GM23338 (cell line): ENCODE measurements around the gene TESMIN. TPM values are rescaled to one million over a fixed set of nuclear protein-coding genes. Genes with fewer than 3 reads are reported as not detected.

ENCODE experiments used
- ATAC-seq: fragments of 200-7000 bp; cut with Tn5 transposase; 3 replicates; pipeline ENCODE4 v1.9.1; 2020
- DNase-seq: peaks from one replicate; pipeline ENCODE4 v3.0.0-alpha.2; 2015; ENCODE audit warnings: low spot score
- H2AFZ ChIP-seq: fragments of 200-600 bp; sonication (generic); 2 replicates; pipeline ENCODE4 v1.8.0; 2016; ENCODE audit warnings: antibody characterized with exemption, mild to moderate bottlenecking, moderate library complexity
- H3F3A ChIP-seq: fragments of 200-600 bp; sonication (generic); replicated peaks from 2 replicates; pipeline ENCODE4 v1.8.0; 2017; ENCODE audit warnings: antibody characterized with exemption, mixed run types, low read depth
- H3K27ac ChIP-seq: fragments of 200-600 bp; sonication (generic); 2 replicates; pipeline ENCODE4 v1.6.1; 2016; ENCODE audit warnings: low read depth
- H3K27me3 ChIP-seq: fragments of 200-600 bp; sonication (generic); 2 replicates; pipeline ENCODE4 v1.8.0; 2016; ENCODE audit warnings: mild to moderate bottlenecking, mixed run types, moderate library complexity; ENCODE audit not compliant: insufficient read depth
- H3K36me3 ChIP-seq: fragments of 200-600 bp; sonication (generic); 2 replicates; pipeline ENCODE4 v1.8.0; 2016; ENCODE audit warnings: mild to moderate bottlenecking; ENCODE audit not compliant: insufficient read depth
- H3K4me1 ChIP-seq: fragments of 200-600 bp; sonication (generic); 2 replicates; pipeline ENCODE4 v1.8.0; 2016; ENCODE audit warnings: mild to moderate bottlenecking, moderate library complexity; ENCODE audit not compliant: insufficient read depth
- H3K4me2 ChIP-seq: fragments of 200-600 bp; sonication (generic); 2 replicates; pipeline ENCODE4 v1.7.1; 2017; ENCODE audit warnings: mixed run types
- H3K4me3 ChIP-seq: fragments of 200-600 bp; sonication (generic); 2 replicates; pipeline ENCODE4 v1.6.1; 2016; ENCODE audit warnings: mixed run types
- H3K79me2 ChIP-seq: fragments of 200-600 bp; sonication (generic); replicated peaks from 2 replicates; pipeline ENCODE4 v1.8.0; 2017; ENCODE audit warnings: mild to moderate bottlenecking; ENCODE audit not compliant: insufficient read depth
- H3K9me2 ChIP-seq: fragments of 200-600 bp; sonication (generic); 2 replicates; pipeline ENCODE4 v1.8.0; 2017; ENCODE audit not compliant: insufficient read depth
- H4K20me1 ChIP-seq: fragments of 200-600 bp; sonication (generic); replicated peaks from 2 replicates; pipeline ENCODE4 v1.8.0; 2017; ENCODE audit warnings: mild to moderate bottlenecking; ENCODE audit not compliant: insufficient read depth
- H3K27ac Mint-ChIP-seq: 2 replicates; pipeline ENCODE4 v1.8.0; 2020; ENCODE audit warnings: inconsistent platforms, mild to moderate bottlenecking, moderate library complexity, mixed read lengths
- H3K27me3 Mint-ChIP-seq: 3 replicates; pipeline ENCODE4 v1.8.0; 2022; ENCODE audit warnings: low read depth, mild to moderate bottlenecking, moderate library complexity, mixed read lengths, inconsistent platforms; ENCODE audit not compliant: insufficient read depth, poor library complexity
- H3K36me3 Mint-ChIP-seq: 3 replicates; pipeline ENCODE4 v1.8.0; 2021; ENCODE audit warnings: low read depth, mild to moderate bottlenecking, inconsistent platforms, moderate library complexity, mixed read lengths
- H3K4me1 Mint-ChIP-seq: 3 replicates; pipeline ENCODE4 v1.8.0; 2020; ENCODE audit warnings: mild to moderate bottlenecking, inconsistent platforms, mixed read lengths
- H3K4me3 Mint-ChIP-seq: 3 replicates; pipeline ENCODE4 v1.8.0; 2021; ENCODE audit warnings: moderate library complexity, mild to moderate bottlenecking, inconsistent platforms, mixed read lengths
- H3K9me3 Mint-ChIP-seq: 3 replicates; pipeline ENCODE4 v1.8.0; 2020; ENCODE audit warnings: moderate library complexity, mild to moderate bottlenecking, inconsistent platforms, mixed read lengths
- CREB1 ChIP-seq: fragments of 250-450 bp; sonication (Bioruptor Pico); IDR thresholded peaks from 2 replicates; pipeline ENCODE4 v1.5.0; 2020; ENCODE audit warnings: low read depth, mild to moderate bottlenecking, moderate library complexity
- EZH2 ChIP-seq: fragments of 200-600 bp; sonication (generic); IDR thresholded peaks from one replicate; pipeline ENCODE4 v1.8.0; 2017; ENCODE audit warnings: antibody characterized with exemption, mild to moderate bottlenecking, low read depth; ENCODE audit not compliant: unreplicated experiment
- ZNF114 ChIP-seq: fragments of 250-450 bp; sonication (Bioruptor Pico); IDR thresholded peaks from 2 replicates; pipeline ENCODE4 v1.5.0; 2020; ENCODE audit warnings: mild to moderate bottlenecking, moderate library complexity
- ZNF331 ChIP-seq: fragments of 250-450 bp; sonication (Bioruptor Pico); IDR thresholded peaks from 2 replicates; pipeline ENCODE4 v1.5.0; 2020; ENCODE audit warnings: low read depth, mild to moderate bottlenecking, moderate library complexity
- ZNF462 ChIP-seq: fragments of 250-450 bp; sonication (Bioruptor Pico); IDR thresholded peaks from 2 replicates; pipeline ENCODE4 v1.5.0; 2020; ENCODE audit warnings: mild to moderate bottlenecking, moderate library complexity
- polyA plus RNA-seq: library from polyadenylated mRNA; unstranded; fragments of >200 nt; fragmentation: Nextera tagmentation; extraction: Ambion mirVana; gene quantifications from 2 replicates; pipeline ENCODE4 v1.2.1, GENCODE V29; 2016
- total RNA-seq: library from RNA; depleted of rRNA; stranded (reverse); fragments of >200 nt; shearing (Covaris generic); gene quantifications from 2 replicates; pipeline ENCODE4 v1.2.3, GENCODE V29; 2014

TESMIN gene
- total and polyA plus RNA-seq, 2 experiments from 2014 or later: 54.5 to 64.6 TPM

- peak overlapping the region; percentile 86; the same call in 1 of the 3 replicates for H3K4me3 Mint-ChIP-seq
- H3K9me3 Mint-ChIP-seq: peaks cover 3% of the 10 kb centered on the region; the same call in 2 of the 3 replicates
Measured at GRCh38 chr11:68751004-68751325, 355 bp downstream of the TESMIN start.

More at GRCh38 chr11:68751004-68751325, 355 bp downstream of the TESMIN start:
- peak overlapping the region; percentile 68 for H3K4me3 ChIP-seq
- peaks cover 4% of the 10 kb centered on the region; the same call in 1 of the 2 replicates for H3F3A ChIP-seq
- H3K9me2 ChIP-seq: no peaks in the 10 kb centered on the region
- peaks cover 13% of the 10 kb centered on the region for H3K27me3 Mint-ChIP-seq
- H3K4me1 Mint-ChIP-seq: peaks cover 49% of the 10 kb centered on the region
- H3K36me3 Mint-ChIP-seq: peaks cover 33% of the 10 kb centered on the region
- H3K79me2 ChIP-seq: peaks cover 25% of the 10 kb centered on the region
- TF ChIP-seq ZNF114 (no peak), ZNF331 (CRISPR knock-in tag) (no peak), CREB1 (CRISPR knock-in tag) (no peak), ZNF462 (CRISPR knock-in tag) (no peak), EZH2 (no peak)
- H3K4me2 ChIP-seq: peak overlapping the region; percentile 65; the same call in 1 of the 2 replicates
- ATAC-seq (peak; percentile 20), DNase-seq (no peak)
- H3K27ac Mint-ChIP-seq: no peak overlapping the region
- H3K36me3 ChIP-seq: peaks cover 12% of the 10 kb centered on the region
- no peaks in the 10 kb centered on the region for H4K20me1 ChIP-seq
- 0 out of 2 replicates have a peak overlapping the region, but pooled peaks have one; percentile 83 for H3K27ac ChIP-seq
- H3K27me3 ChIP-seq: no peaks in the 10 kb centered on the region
- H3K4me1 ChIP-seq: peaks cover 17% of the 10 kb centered on the region
- H2AFZ ChIP-seq: no peak overlapping the region
